CD4-positive, alpha-beta T cell treated with Interleukin-17A for 4 hours (primary cell): Measurements from ENCODE around the gene NFATC2.

Experiments
- DNase-seq: peaks from one replicate; pipeline ENCODE4 v3.0.0-alpha.2; 2020; ENCODE audit warnings: mixed read lengths

NFATC2 gene

GRCh38 chr20:51387125-51387875 lies 155.2 kb downstream of the NFATC2 start:
- DNase-seq: no peak

- DNase-seq: peak; percentile 43
Observed at GRCh38 chr20:51386586-51386985, 155.9 kb downstream of the NFATC2 start.

GRCh38 chr20:51385646-51386530 lies 156.6 kb downstream of the NFATC2 start:
- peak; percentile 53 for DNase-seq

- no peak for DNase-seq
Observed at GRCh38 chr20:51384875-51385274, 157.6 kb downstream of the NFATC2 start.

- DNase-seq: no peak
Observed at GRCh38 chr20:51383891-51384510, 158.5 kb downstream of the NFATC2 start.

GRCh38 chr20:51382986-51383821 lies 159.3 kb downstream of the NFATC2 start:
- DNase-seq: no peak

GRCh38 chr20:51382111-51382985 lies 160.2 kb downstream of the NFATC2 start:
- DNase-seq: no peak

GRCh38 chr20:51381557-51381956 lies 161.0 kb downstream of the NFATC2 start:
- DNase-seq: no peak

- no peak for DNase-seq
Observed at GRCh38 chr20:51380401-51381385, 161.8 kb downstream of the NFATC2 start.

GRCh38 chr20:51379601-51380341 lies 162.7 kb downstream of the NFATC2 start:
- no peak for DNase-seq

GRCh38 chr20:51378171-51378928 lies 164.2 kb downstream of the NFATC2 start:
- DNase-seq: peak; percentile 40

GRCh38 chr20:51377132-51377531 lies 165.4 kb downstream of the NFATC2 start:
- no peak for DNase-seq

GRCh38 chr20:51376111-51376510 lies 166.4 kb downstream of the NFATC2 start:
- no peak for DNase-seq

- no peak for DNase-seq
Observed at GRCh38 chr20:51375561-51375960, 167.0 kb downstream of the NFATC2 start.

- no peak for DNase-seq
Observed at GRCh38 chr20:51374961-51375360, 167.6 kb downstream of the NFATC2 start.

GRCh38 chr20:51374456-51374830 lies 168.1 kb downstream of the NFATC2 start:
- DNase-seq: no peak

GRCh38 chr20:51373713-51374455 lies 168.6 kb downstream of the NFATC2 start:
- DNase-seq: no peak

GRCh38 chr20:51372966-51373365 lies 169.6 kb downstream of the NFATC2 start:
- DNase-seq: no peak
